Suprapubic skin (tissue), 3 donors: ENCODE results near the gene IGSF11.

Experiments used
- EP300 ChIP-seq: sonication (generic); formaldehyde crosslinking; IDR thresholded peaks from one replicate; pipeline ENCODE4 v1.6.1; 2017; ENCODE audit warnings: antibody characterized with exemption
- POLR2A ChIP-seq, 2 donors: fragments of 450-650 bp; IDR thresholded peaks; one replicate each; pipeline ENCODE4 v1.6.1; 2017; ENCODE audit warnings: antibody characterized with exemption in 2 of 2, mild to moderate bottlenecking in 2 of 2, moderate library complexity in 2 of 2
- TF ChIP-seq, protein P1 (sequence below), 2 donors: fragments of 200-600 bp in 1 of 2; fragments of 450-650 bp in 1 of 2; sonication (generic) in 1 of 2; IDR thresholded peaks; one replicate each; pipeline ENCODE4 v1.5.1; 2016 to 2019; ENCODE audit warnings: antibody characterized with exemption in 2 of 2, mild to moderate bottlenecking in 1 of 2, moderate library complexity in 1 of 2

DNA sequence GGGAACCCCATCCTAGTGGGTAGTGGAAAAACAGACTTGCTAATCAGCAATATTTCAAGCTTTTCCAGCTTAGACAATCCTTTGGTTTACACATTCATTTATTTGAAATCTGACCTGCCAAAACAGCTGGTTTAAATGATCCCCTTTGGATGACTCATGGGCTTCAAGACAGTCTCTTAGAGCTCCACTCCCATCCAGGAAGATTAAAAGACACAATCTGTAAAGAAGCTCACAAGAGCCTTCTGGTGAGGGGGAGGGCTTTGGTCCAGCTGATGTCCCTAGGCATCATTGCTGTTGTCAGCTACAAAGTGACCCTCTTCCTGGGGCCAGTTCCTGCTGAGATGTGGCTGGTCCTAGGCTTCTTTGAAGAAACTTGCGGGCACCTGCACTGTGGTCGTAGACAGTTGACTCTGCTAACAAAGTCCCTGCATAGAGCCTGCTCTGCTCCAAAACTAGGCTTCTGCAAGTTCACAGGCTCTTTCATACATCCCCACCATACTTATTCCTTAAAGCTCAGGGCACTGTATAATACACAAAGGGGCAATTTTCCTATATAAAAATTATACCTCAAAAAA lies 73.7 kb downstream of the IGSF11 start:
- TF ChIP-seq POLR2A (IDR thresholded peaks at IDR 0.05) = no peak
- TF ChIP-seq EP300 = no peak
- TF ChIP-seq, protein P1, sequence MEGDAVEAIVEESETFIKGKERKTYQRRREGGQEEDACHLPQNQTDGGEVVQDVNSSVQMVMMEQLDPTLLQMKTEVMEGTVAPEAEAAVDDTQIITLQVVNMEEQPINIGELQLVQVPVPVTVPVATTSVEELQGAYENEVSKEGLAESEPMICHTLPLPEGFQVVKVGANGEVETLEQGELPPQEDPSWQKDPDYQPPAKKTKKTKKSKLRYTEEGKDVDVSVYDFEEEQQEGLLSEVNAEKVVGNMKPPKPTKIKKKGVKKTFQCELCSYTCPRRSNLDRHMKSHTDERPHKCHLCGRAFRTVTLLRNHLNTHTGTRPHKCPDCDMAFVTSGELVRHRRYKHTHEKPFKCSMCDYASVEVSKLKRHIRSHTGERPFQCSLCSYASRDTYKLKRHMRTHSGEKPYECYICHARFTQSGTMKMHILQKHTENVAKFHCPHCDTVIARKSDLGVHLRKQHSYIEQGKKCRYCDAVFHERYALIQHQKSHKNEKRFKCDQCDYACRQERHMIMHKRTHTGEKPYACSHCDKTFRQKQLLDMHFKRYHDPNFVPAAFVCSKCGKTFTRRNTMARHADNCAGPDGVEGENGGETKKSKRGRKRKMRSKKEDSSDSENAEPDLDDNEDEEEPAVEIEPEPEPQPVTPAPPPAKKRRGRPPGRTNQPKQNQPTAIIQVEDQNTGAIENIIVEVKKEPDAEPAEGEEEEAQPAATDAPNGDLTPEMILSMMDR (IDR thresholded peaks at IDR 0.05) = no peak
